Measurements from ENCODE around the gene PADI3. TPM values are rescaled to one million over a fixed set of nuclear protein-coding genes. Genes with fewer than 3 reads are reported as not detected.

The PADI3 gene
- polyA plus RNA-seq, 1 donor (not counting 4 experiments of a cell fraction or from before 2014, with no cell fraction given): 6.1 TPM

DNA sequence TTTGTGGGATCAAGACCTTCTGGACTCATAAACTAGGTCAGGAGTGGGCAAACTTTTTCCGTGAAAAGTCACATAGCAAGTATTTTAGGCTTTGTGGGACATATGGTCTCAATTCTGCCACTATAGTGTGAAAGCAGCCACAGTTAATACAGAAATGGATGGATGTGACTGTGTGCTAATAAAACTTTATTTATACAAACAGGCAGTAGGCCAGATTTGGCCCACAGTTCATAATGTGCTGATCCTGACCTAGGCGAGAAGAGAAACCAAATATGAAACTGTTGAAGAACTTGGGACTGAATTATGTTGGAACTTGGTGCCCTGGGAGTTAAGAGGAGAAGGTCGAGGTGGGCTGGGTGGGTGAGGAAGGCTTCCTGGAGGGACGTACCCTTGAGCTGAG, 17.1 kb downstream of the PADI3 start:
- H3K4me2 ChIP-seq (ENCODE audit: control insufficient read depth, extremely low read depth, insufficient read depth, low read depth, low read length): peak overlapping the region; percentile 59
- H3K79me2 ChIP-seq (ENCODE audit: control insufficient read depth, insufficient read depth, low read length): no peaks in the 10 kb centered on the region
- H2AFZ ChIP-seq (ENCODE audit: control insufficient read depth, low read length): no peak overlapping the region
- H3K36me3 ChIP-seq (ENCODE audit: control insufficient read depth in 2 of 2, extremely low read depth in 1 of 2, insufficient read depth in 2 of 2, low read length in 2 of 2): no peaks in the 10 kb centered on the region
- dilution Hi-C loops (cut with MboI; ENCODE audit: extremely low pct_ligation_motif_present, low sequenced_read_pairs): no loop called here
- TF ChIP-seq, protein P1, sequence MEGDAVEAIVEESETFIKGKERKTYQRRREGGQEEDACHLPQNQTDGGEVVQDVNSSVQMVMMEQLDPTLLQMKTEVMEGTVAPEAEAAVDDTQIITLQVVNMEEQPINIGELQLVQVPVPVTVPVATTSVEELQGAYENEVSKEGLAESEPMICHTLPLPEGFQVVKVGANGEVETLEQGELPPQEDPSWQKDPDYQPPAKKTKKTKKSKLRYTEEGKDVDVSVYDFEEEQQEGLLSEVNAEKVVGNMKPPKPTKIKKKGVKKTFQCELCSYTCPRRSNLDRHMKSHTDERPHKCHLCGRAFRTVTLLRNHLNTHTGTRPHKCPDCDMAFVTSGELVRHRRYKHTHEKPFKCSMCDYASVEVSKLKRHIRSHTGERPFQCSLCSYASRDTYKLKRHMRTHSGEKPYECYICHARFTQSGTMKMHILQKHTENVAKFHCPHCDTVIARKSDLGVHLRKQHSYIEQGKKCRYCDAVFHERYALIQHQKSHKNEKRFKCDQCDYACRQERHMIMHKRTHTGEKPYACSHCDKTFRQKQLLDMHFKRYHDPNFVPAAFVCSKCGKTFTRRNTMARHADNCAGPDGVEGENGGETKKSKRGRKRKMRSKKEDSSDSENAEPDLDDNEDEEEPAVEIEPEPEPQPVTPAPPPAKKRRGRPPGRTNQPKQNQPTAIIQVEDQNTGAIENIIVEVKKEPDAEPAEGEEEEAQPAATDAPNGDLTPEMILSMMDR (optimal IDR thresholded peaks at IDR 0.05 in 1 of 3, IDR thresholded peaks at IDR 0.05 in 1 of 3, conservative IDR thresholded peaks at IDR 0.05 in 1 of 3; ENCODE audit: extremely low read depth in 1 of 3, insufficient read depth in 2 of 3, low read length in 3 of 3): no peak
- TF ChIP-seq EZH2 (IDR thresholded peaks at IDR 0.05; ENCODE audit: low read length): no peak
- no peaks in the 10 kb centered on the region for H3K9me3 ChIP-seq (ENCODE audit: control insufficient read depth, low read depth, low read length)
- H4K20me1 ChIP-seq (ENCODE audit: control insufficient read depth, extremely low read depth, insufficient read depth, low read length): no peaks in the 10 kb centered on the region
- H3K9ac ChIP-seq (ENCODE audit: control insufficient read depth, extremely low read depth, insufficient read depth, low read length): no peak overlapping the region
- no peaks in the 10 kb centered on the region for H3K9me1 ChIP-seq (ENCODE audit: control insufficient read depth, extremely low read depth, insufficient read depth, low read length)
- no peak for FAIRE-seq
- H3K4me1 ChIP-seq (ENCODE audit: control insufficient read depth, extremely low read depth, insufficient read depth, low read length): peaks cover 18% of the 10 kb centered on the region
- H3K27ac ChIP-seq (ENCODE audit: control insufficient read depth, insufficient read depth, low read length): no peak overlapping the region
- no peak for DNase-seq (ENCODE audit: low read depth, low spot score)
- H3K27me3 ChIP-seq (ENCODE audit: control insufficient read depth, extremely low read depth, insufficient read depth, low read length): no peaks in the 10 kb centered on the region
- no peak overlapping the region for H3K4me3 ChIP-seq (ENCODE audit: control insufficient read depth in 2 of 3, extremely low read depth in 1 of 3, insufficient read depth in 2 of 3, low read depth in 1 of 3, low read length in 3 of 3)

DNA sequence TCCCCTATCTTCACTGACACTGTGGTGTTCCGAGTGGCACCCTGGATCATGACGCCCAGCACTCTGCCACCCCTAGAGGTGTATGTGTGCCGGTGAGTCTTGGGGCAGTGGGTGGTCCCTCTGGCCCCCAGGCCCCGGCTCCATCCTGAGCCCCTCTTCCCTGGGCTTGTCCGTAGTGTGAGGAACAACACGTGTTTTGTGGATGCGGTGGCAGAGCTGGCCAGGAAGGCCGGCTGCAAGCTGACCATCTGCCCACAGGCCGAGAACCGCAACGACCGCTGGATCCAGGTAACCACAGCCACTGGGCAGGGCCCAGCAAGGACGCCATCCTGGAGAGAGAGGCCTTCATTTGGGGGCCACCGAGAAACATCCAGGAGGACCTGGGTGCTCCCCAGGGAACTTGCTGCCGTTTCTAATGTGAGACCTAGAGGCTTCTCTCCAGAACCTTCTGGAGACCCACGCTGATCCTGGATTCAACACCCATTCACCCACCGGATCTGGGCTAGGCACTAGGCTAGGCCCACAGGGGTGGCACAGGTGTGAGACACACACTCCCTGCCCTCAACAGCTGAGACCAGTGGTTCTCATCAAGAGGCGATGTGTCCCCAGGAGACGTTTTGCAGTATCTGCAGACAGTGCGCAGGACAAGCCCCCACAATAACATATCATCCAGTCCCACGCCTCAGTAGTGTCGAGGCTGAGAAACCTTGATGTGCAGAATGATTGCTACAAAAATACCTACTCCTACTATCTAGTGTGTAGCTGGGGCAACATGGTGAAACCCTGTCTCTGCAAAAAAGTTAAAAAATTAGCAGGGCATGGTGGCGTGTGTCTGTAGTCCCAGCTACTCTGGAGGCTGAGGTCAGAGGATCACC, 22.2 kb downstream of the PADI3 start:
- no peaks in the 10 kb centered on the region for H3K79me2 ChIP-seq (ENCODE audit: control insufficient read depth, insufficient read depth, low read length)
- H3K4me1 ChIP-seq (ENCODE audit: control insufficient read depth, extremely low read depth, insufficient read depth, low read length): peaks cover 5% of the 10 kb centered on the region
- H3K9ac ChIP-seq (ENCODE audit: control insufficient read depth, extremely low read depth, insufficient read depth, low read length): no peak overlapping the region
- no peaks in the 10 kb centered on the region for H3K27me3 ChIP-seq (ENCODE audit: control insufficient read depth, extremely low read depth, insufficient read depth, low read length)
- FAIRE-seq: no peak
- no peak overlapping the region for H3K4me2 ChIP-seq (ENCODE audit: control insufficient read depth, extremely low read depth, insufficient read depth, low read depth, low read length)
- H3K27ac ChIP-seq (ENCODE audit: control insufficient read depth, insufficient read depth, low read length): no peak overlapping the region
- H3K4me3 ChIP-seq (ENCODE audit: control insufficient read depth in 2 of 3, extremely low read depth in 1 of 3, insufficient read depth in 2 of 3, low read depth in 1 of 3, low read length in 3 of 3): no peak overlapping the region
- dilution Hi-C loops (cut with MboI; ENCODE audit: extremely low pct_ligation_motif_present, low sequenced_read_pairs): no loop called here
- H3K9me1 ChIP-seq (ENCODE audit: control insufficient read depth, extremely low read depth, insufficient read depth, low read length): no peaks in the 10 kb centered on the region
- DNase-seq (ENCODE audit: low read depth, low spot score): no peak
- TF ChIP-seq, protein P1 (optimal IDR thresholded peaks at IDR 0.05 in 1 of 3, IDR thresholded peaks at IDR 0.05 in 1 of 3, conservative IDR thresholded peaks at IDR 0.05 in 1 of 3; ENCODE audit: extremely low read depth in 1 of 3, insufficient read depth in 2 of 3, low read length in 3 of 3): no peak
- no peak for TF ChIP-seq EZH2 (IDR thresholded peaks at IDR 0.05; ENCODE audit: low read length)
- no peak overlapping the region for H2AFZ ChIP-seq (ENCODE audit: control insufficient read depth, low read length)
- H3K36me3 ChIP-seq (ENCODE audit: control insufficient read depth in 2 of 2, extremely low read depth in 1 of 2, insufficient read depth in 2 of 2, low read length in 2 of 2): peaks cover 0 to 1% of the 10 kb centered on the region in 2 experiments
- no peaks in the 10 kb centered on the region for H4K20me1 ChIP-seq (ENCODE audit: control insufficient read depth, extremely low read depth, insufficient read depth, low read length)
- no peaks in the 10 kb centered on the region for H3K9me3 ChIP-seq (ENCODE audit: control insufficient read depth, low read depth, low read length)
